Smooth muscle cell (in vitro differentiated cells): ENCODE data around the gene MYO1D. TPM values are rescaled to one million over a fixed set of nuclear protein-coding genes. Genes with fewer than 3 reads are reported as not detected.

Source experiments
- DNase-seq: peaks from one replicate; lab custom pipeline; 2025; ENCODE audit not compliant: unreplicated experiment; lab: John Stamatoyannopoulos, UW
- H2AFZ ChIP-seq: fragments of 200-600 bp; sonication (generic); 2 replicates; pipeline ENCODE4 v1.6.0; 2016; ENCODE audit warnings: antibody characterized with exemption, low read depth, mild to moderate bottlenecking
- H3F3A ChIP-seq: fragments of 200-600 bp; sonication (generic); 2 replicates; pipeline ENCODE4 v1.6.0; 2017; ENCODE audit warnings: antibody characterized with exemption, low read depth
- H3K27ac ChIP-seq: fragments of 200-600 bp; sonication (generic); 2 replicates; pipeline ENCODE4 v1.5.1; 2016; ENCODE audit warnings: low read depth, mild to moderate bottlenecking
- H3K27me3 ChIP-seq: fragments of 200-600 bp; sonication (generic); 2 replicates; pipeline ENCODE4 v1.6.1; 2016; ENCODE audit warnings: low read depth, mild to moderate bottlenecking
- H3K36me3 ChIP-seq: fragments of 200-600 bp; sonication (generic); 2 replicates; pipeline ENCODE4 v1.5.1; 2016; ENCODE audit warnings: low read depth
- H3K4me1 ChIP-seq: fragments of 200-600 bp; sonication (generic); 2 replicates; pipeline ENCODE4 v1.5.1; 2016; ENCODE audit warnings: low read depth
- H3K4me2 ChIP-seq: fragments of 200-600 bp; sonication (generic); 2 replicates; pipeline ENCODE4 v1.6.0; 2016; ENCODE audit warnings: mild to moderate bottlenecking
- H3K4me3 ChIP-seq: fragments of 200-600 bp; sonication (generic); 2 replicates; pipeline ENCODE4 v1.5.1; 2016; ENCODE audit warnings: mild to moderate bottlenecking
- H3K79me2 ChIP-seq: fragments of 200-600 bp; sonication (generic); 2 replicates; pipeline ENCODE4 v1.6.0; 2016; ENCODE audit warnings: low read depth, mild to moderate bottlenecking
- H3K9ac ChIP-seq: fragments of 200-600 bp; sonication (generic); 2 replicates; pipeline ENCODE4 v1.6.0; 2016; ENCODE audit warnings: low read depth
- H3K9me3 ChIP-seq: fragments of 200-600 bp; sonication (generic); replicated peaks from 2 replicates; pipeline ENCODE4 v1.5.1; 2016; ENCODE audit warnings: low read depth
- H4K20me1 ChIP-seq: fragments of 200-600 bp; sonication (generic); 2 replicates; pipeline ENCODE4 v1.6.0; 2016; ENCODE audit warnings: low read depth
- WGBS: methylation state at CpG from one replicate; pipeline ENCODE4 v1.1.7; 2016; ENCODE audit warnings: low lambda C conversion rate; 5-methylcytosine and 5-hydroxymethylcytosine counted together
- polyA plus RNA-seq: library from polyadenylated mRNA; unstranded; fragments of >200 nt; fragmentation: Nextera tagmentation; extraction: Ambion mirVana; gene quantifications from 2 replicates; pipeline ENCODE4 v1.2.1, GENCODE V29; 2016
- total RNA-seq: library from RNA; depleted of rRNA; stranded (reverse); fragments of >200 nt; gene quantifications from 2 replicates; pipeline ENCODE4 v1.2.3, GENCODE V29; 2014
- TF ChIP-seq, protein P1 (sequence below): fragments of 200-600 bp; sonication (generic); IDR thresholded peaks from 2 replicates; pipeline ENCODE4 v1.5.1; 2017; ENCODE audit warnings: borderline replicate concordance, mild to moderate bottlenecking, antibody characterized with exemption; ENCODE audit not compliant: insufficient read depth, poor library complexity, severe bottlenecking

Gene MYO1D
- total and polyA plus RNA-seq, 2 experiments from 2014 or later: 13.9 to 35.7 TPM

DNA sequence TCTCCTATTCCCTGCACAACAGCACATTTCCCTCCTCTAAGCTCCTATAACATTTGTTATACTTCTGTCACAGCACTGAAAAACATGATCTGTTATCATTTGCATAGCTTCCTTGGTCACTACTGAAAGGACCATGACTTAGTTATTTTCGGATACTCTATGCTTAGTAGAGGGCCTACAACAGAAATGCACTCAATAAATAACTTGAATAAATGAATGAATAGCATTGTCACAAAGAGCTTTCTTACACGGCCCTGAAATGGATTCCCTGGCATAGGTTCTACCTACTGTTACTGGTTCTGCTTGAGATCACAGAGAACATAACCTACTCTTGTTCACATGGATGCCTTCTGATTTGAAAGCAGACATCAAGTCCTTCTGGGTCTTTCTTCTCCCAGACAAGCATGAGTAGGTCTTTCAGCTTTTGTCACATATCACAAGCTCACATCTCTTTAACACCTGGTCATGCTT lies 41.6 kb downstream of the MYO1D start:
- no peak overlapping the region for H3K4me2 ChIP-seq
- H3K79me2 ChIP-seq: no peaks in the 10 kb centered on the region
- no peaks in the 10 kb centered on the region for H3K9me3 ChIP-seq
- WGBS: 92% methylated on average over 2 of the region's 2 CpGs
- H3K4me3 ChIP-seq: no peak overlapping the region
- no peak for DNase-seq
- no peaks in the 10 kb centered on the region for H3K36me3 ChIP-seq
- no peak overlapping the region for H2AFZ ChIP-seq
- H3K27ac ChIP-seq: no peak overlapping the region
- TF ChIP-seq, protein P1, sequence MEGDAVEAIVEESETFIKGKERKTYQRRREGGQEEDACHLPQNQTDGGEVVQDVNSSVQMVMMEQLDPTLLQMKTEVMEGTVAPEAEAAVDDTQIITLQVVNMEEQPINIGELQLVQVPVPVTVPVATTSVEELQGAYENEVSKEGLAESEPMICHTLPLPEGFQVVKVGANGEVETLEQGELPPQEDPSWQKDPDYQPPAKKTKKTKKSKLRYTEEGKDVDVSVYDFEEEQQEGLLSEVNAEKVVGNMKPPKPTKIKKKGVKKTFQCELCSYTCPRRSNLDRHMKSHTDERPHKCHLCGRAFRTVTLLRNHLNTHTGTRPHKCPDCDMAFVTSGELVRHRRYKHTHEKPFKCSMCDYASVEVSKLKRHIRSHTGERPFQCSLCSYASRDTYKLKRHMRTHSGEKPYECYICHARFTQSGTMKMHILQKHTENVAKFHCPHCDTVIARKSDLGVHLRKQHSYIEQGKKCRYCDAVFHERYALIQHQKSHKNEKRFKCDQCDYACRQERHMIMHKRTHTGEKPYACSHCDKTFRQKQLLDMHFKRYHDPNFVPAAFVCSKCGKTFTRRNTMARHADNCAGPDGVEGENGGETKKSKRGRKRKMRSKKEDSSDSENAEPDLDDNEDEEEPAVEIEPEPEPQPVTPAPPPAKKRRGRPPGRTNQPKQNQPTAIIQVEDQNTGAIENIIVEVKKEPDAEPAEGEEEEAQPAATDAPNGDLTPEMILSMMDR: no peak
- H3K4me1 ChIP-seq: no peaks in the 10 kb centered on the region
- H3K9ac ChIP-seq: no peak overlapping the region
- no peaks in the 10 kb centered on the region for H3K27me3 ChIP-seq
- H4K20me1 ChIP-seq: peaks cover 15% of the 10 kb centered on the region
- H3F3A ChIP-seq: no peaks in the 10 kb centered on the region

DNA sequence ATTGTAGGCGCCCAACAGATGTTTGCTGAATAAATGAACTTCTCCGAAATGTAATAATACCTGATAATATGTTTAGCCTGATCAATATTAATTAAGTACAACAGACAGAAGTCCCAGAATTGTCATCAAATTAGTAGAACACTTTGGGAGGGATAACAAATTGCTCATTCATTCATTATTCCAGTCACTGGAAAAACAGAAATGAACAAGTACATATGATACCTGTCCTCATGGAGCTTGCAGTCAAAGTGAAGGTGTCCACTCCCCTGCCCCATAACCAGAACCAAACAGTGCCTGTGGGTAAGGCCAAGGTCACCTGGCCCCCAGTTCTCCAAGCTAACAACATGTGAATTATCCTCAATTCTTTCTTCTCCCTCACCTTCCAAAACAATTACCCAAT lies 42.8 kb downstream of the MYO1D start:
- no peak overlapping the region for H3K4me2 ChIP-seq
- no peaks in the 10 kb centered on the region for H3K4me1 ChIP-seq
- H3K9me3 ChIP-seq: no peaks in the 10 kb centered on the region
- no peaks in the 10 kb centered on the region for H3K36me3 ChIP-seq
- 99% methylated on average over 2 of the region's 2 CpGs for WGBS
- no peak for DNase-seq
- H3K4me3 ChIP-seq: no peak overlapping the region
- no peaks in the 10 kb centered on the region for H3K27me3 ChIP-seq
- H3K79me2 ChIP-seq: no peaks in the 10 kb centered on the region
- no peak overlapping the region for H2AFZ ChIP-seq
- no peak overlapping the region for H3K9ac ChIP-seq
- TF ChIP-seq, protein P1: no peak
- H3F3A ChIP-seq: no peaks in the 10 kb centered on the region
- peaks cover 15% of the 10 kb centered on the region for H4K20me1 ChIP-seq
- no peak overlapping the region for H3K27ac ChIP-seq

DNA sequence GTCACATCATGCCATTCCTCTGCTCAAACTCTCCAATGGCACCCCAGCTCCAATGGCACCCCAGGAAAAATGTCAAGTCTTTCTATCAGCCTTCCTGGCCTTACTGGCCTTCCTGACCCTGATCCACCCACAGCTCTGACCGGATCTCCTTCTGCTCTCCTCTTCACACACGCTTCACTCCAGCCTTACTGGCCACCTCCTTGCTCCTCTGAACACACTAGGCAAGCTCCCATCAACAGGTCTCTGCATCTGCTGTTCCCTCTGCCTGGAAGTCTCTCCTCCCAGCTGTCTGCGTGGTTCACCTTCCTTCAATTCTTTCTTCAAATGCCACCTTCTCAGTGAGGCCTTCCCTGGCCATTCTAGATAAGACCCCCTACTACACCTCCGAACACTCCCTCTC lies 43.4 kb downstream of the MYO1D start:
- H3F3A ChIP-seq: no peaks in the 10 kb centered on the region
- no peak overlapping the region for H3K9ac ChIP-seq
- H3K9me3 ChIP-seq: no peaks in the 10 kb centered on the region
- H4K20me1 ChIP-seq: peaks cover 15% of the 10 kb centered on the region
- H3K27ac ChIP-seq: no peak overlapping the region
- no peak overlapping the region for H3K4me2 ChIP-seq
- H3K4me3 ChIP-seq: no peak overlapping the region
- H3K27me3 ChIP-seq: no peaks in the 10 kb centered on the region
- H3K36me3 ChIP-seq: no peaks in the 10 kb centered on the region
- TF ChIP-seq, protein P1: no peak
- H3K79me2 ChIP-seq: no peaks in the 10 kb centered on the region
- H3K4me1 ChIP-seq: no peaks in the 10 kb centered on the region
- 93% methylated on average over 4 of the region's 4 CpGs for WGBS
- no peak overlapping the region for H2AFZ ChIP-seq
- no peak for DNase-seq

DNA sequence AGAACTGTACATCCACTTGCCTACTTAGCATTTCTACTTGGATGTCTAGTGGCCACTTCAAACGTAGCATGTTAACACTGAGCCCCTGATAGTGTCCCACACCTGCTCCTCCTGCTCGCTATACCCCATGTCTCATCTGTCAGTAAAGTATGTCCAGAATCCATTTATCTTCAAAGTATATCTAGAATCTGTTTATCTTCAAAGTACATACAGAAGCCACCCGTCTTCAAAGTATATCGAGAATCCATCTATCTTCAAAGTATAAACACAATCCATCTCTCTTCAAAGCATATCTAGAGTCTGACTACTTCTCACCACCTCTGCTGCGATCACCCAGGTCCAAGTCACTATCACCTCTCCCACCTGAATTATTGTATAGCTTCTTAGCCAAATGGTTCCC lies 43.8 kb downstream of the MYO1D start:
- H3K4me2 ChIP-seq: no peak overlapping the region
- H3K36me3 ChIP-seq: no peaks in the 10 kb centered on the region
- 80% methylated on average over 5 of the region's 5 CpGs for WGBS
- H3F3A ChIP-seq: no peaks in the 10 kb centered on the region
- H2AFZ ChIP-seq: no peak overlapping the region
- no peaks in the 10 kb centered on the region for H3K9me3 ChIP-seq
- H4K20me1 ChIP-seq: peaks cover 10% of the 10 kb centered on the region
- no peak for DNase-seq
- no peak overlapping the region for H3K9ac ChIP-seq
- H3K27me3 ChIP-seq: no peaks in the 10 kb centered on the region
- no peak overlapping the region for H3K4me3 ChIP-seq
- no peaks in the 10 kb centered on the region for H3K79me2 ChIP-seq
- TF ChIP-seq, protein P1: no peak
- no peaks in the 10 kb centered on the region for H3K4me1 ChIP-seq
- H3K27ac ChIP-seq: no peak overlapping the region
